GM12874 (cell line): ENCODE data around the gene CAPN9.

Experiments used
- CTCF ChIP-seq: IDR thresholded peaks from 2 replicates; pipeline ENCODE4 v1.5.1; 2011; ENCODE audit warnings: low read depth, mild to moderate bottlenecking, control low read depth, low read length, moderate library complexity; ENCODE audit not compliant: insufficient read depth

Gene CAPN9

GRCh38 chr1:230702934-230703678 is 44.1 kb upstream of the CAPN9 start:
- TF ChIP-seq CTCF = no peak

GRCh38 chr1:230703679-230704385 is 43.4 kb upstream of the CAPN9 start:
- TF ChIP-seq CTCF = no peak

- TF ChIP-seq CTCF = no peak
These were observed 42.4 kb upstream of the CAPN9 start for GRCh38 chr1:230704830-230705229.

GRCh38 chr1:230705289-230706019 is 41.7 kb upstream of the CAPN9 start:
- no peak for TF ChIP-seq CTCF

GRCh38 chr1:230706020-230706699 is 41.0 kb upstream of the CAPN9 start:
- no peak for TF ChIP-seq CTCF

GRCh38 chr1:230706887-230707731 is 40.1 kb upstream of the CAPN9 start:
- TF ChIP-seq CTCF = no peak
